Lung microvascular endothelial cell (primary cell): ENCODE data around the gene SEPTIN11. TPM values are rescaled to one million over a fixed set of nuclear protein-coding genes. Genes with fewer than 3 reads are reported as not detected.

Experiments used
- total RNA-seq: library from RNA; depleted of rRNA; stranded (reverse); fragments of >200 nt; gene quantifications from 2 replicates; pipeline ENCODE4 v1.2.1, GENCODE V29; 2014

SEPTIN11 gene
- total RNA-seq, 1 donor from 2014 or later, result 161 TPM

Other genes with a start within 250 kb of the SEPTIN11 start
- gene SOWAHB, start 51.6 kb upstream of the SEPTIN11 start, total RNA-seq, result not detected in 2 replicates
- gene CCNI, start 126.2 kb downstream of the SEPTIN11 start, total RNA-seq, result 62.1 and 80.6 TPM in 2 replicates
- gene CCNG2, start 207.5 kb downstream of the SEPTIN11 start, total RNA-seq, result 12.6 and 17.3 TPM in 2 replicates